ENCODE measurements around the gene THADA. TPM values are rescaled to one million over a fixed set of nuclear protein-coding genes. Genes with fewer than 3 reads are reported as not detected.
A peak's percentile ranks its signal among the peaks of the same experiment; 100 is the strongest.

Gene THADA
- total RNA-seq, 1 donor from 2014 or later, result 50.6 TPM

- no peaks in the 10 kb centered on the region for H3K36me3 ChIP-seq (ENCODE audit: control insufficient read depth in 3 of 3, insufficient read depth in 3 of 3, low read length in 3 of 3)
- no peaks in the 10 kb centered on the region for H3K27me3 ChIP-seq (ENCODE audit: control insufficient read depth in 3 of 3, insufficient read depth in 3 of 3, low read length in 3 of 3)
Measured at GRCh38 chr2:43488737-43489136, 107.1 kb downstream of the THADA start.

GRCh38 chr2:43486603-43487002, 109.2 kb downstream of the THADA start:
- Histone ChIP-seq H3K9ac (ENCODE audit: low read depth in 1 of 3, low read length in 3 of 3) (no peak overlapping the region), H3K36me3 (ENCODE audit: control insufficient read depth in 3 of 3, insufficient read depth in 3 of 3, low read length in 3 of 3) (no peaks in the 10 kb centered on the region), H3K4me3 (ENCODE audit: low read length in 3 of 3) (no peak overlapping the region), H3K27ac (ENCODE audit: low read depth, low read length) (peak overlapping the region; percentile 65), H3K9me3 (ENCODE audit: control insufficient read depth in 3 of 3, low read length in 3 of 3) (no peaks in the 10 kb centered on the region), H3K27me3 (ENCODE audit: control insufficient read depth in 3 of 3, insufficient read depth in 3 of 3, low read length in 3 of 3) (no peaks in the 10 kb centered on the region), H3K4me1 (ENCODE audit: control insufficient read depth in 3 of 3, insufficient read depth in 3 of 3, low read length in 3 of 3) (peaks cover 11 to 16% (median 12%) of the 10 kb centered on the region in 3 donors)

More at GRCh38 chr2:43488737-43489136, 107.1 kb downstream of the THADA start:
- Histone ChIP-seq H3K9ac (ENCODE audit: low read depth in 1 of 3, low read length in 3 of 3) (no peak overlapping the region), H3K4me1 (ENCODE audit: control insufficient read depth in 3 of 3, insufficient read depth in 3 of 3, low read length in 3 of 3) (peaks cover 0 to 5% (median 3%) of the 10 kb centered on the region in 3 donors), H3K4me3 (ENCODE audit: low read length in 3 of 3) (no peak overlapping the region), H3K27ac (ENCODE audit: low read depth, low read length) (no peak overlapping the region), H3K9me3 (ENCODE audit: control insufficient read depth in 3 of 3, low read length in 3 of 3) (no peaks in the 10 kb centered on the region)

- H3K4me3 ChIP-seq (ENCODE audit: low read length in 3 of 3), result no peak overlapping the region
- H3K9me3 ChIP-seq (ENCODE audit: control insufficient read depth in 3 of 3, low read length in 3 of 3), result no peaks in the 10 kb centered on the region
- H3K27ac ChIP-seq (ENCODE audit: low read depth, low read length), result no peak overlapping the region
- peaks cover 11 to 16% (median 12%) of the 10 kb centered on the region in 3 donors for H3K4me1 ChIP-seq (ENCODE audit: control insufficient read depth in 3 of 3, insufficient read depth in 3 of 3, low read length in 3 of 3)
- H3K9ac ChIP-seq (ENCODE audit: low read depth in 1 of 3, low read length in 3 of 3), result peak overlapping the region in 1 of 3 donors; percentile 7
- H3K27me3 ChIP-seq (ENCODE audit: control insufficient read depth in 3 of 3, insufficient read depth in 3 of 3, low read length in 3 of 3), result no peaks in the 10 kb centered on the region
- H3K36me3 ChIP-seq (ENCODE audit: control insufficient read depth in 3 of 3, insufficient read depth in 3 of 3, low read length in 3 of 3), result no peaks in the 10 kb centered on the region
Measured at GRCh38 chr2:43484323-43484930, 111.4 kb downstream of the THADA start.

- peak overlapping the region; percentile 34 to 60 (median 51) for H3K9ac ChIP-seq (ENCODE audit: low read depth in 1 of 3, low read length in 3 of 3)
- peaks cover 11 to 19% (median 12%) of the 10 kb centered on the region in 3 donors for H3K4me1 ChIP-seq (ENCODE audit: control insufficient read depth in 3 of 3, insufficient read depth in 3 of 3, low read length in 3 of 3)
- H3K27ac ChIP-seq (ENCODE audit: low read depth, low read length), result peak overlapping the region; percentile 45
- H3K4me3 ChIP-seq (ENCODE audit: low read length in 3 of 3), result peak overlapping the region in 1 of 3 donors; percentile 15
- H3K27me3 ChIP-seq (ENCODE audit: control insufficient read depth in 3 of 3, insufficient read depth in 3 of 3, low read length in 3 of 3), result no peaks in the 10 kb centered on the region
- no peaks in the 10 kb centered on the region for H3K36me3 ChIP-seq (ENCODE audit: control insufficient read depth in 3 of 3, insufficient read depth in 3 of 3, low read length in 3 of 3)
- no peaks in the 10 kb centered on the region for H3K9me3 ChIP-seq (ENCODE audit: control insufficient read depth in 3 of 3, low read length in 3 of 3)
Measured at GRCh38 chr2:43482961-43483360, 112.9 kb downstream of the THADA start.

- no peaks in the 10 kb centered on the region for H3K27me3 ChIP-seq (ENCODE audit: control insufficient read depth in 3 of 3, insufficient read depth in 3 of 3, low read length in 3 of 3)
- H3K36me3 ChIP-seq (ENCODE audit: control insufficient read depth in 3 of 3, insufficient read depth in 3 of 3, low read length in 3 of 3), result no peaks in the 10 kb centered on the region
- H3K4me1 ChIP-seq (ENCODE audit: control insufficient read depth in 3 of 3, insufficient read depth in 3 of 3, low read length in 3 of 3), result peaks cover 11 to 19% (median 12%) of the 10 kb centered on the region in 3 donors
- H3K27ac ChIP-seq (ENCODE audit: low read depth, low read length), result no peak overlapping the region
- no peak overlapping the region for H3K4me3 ChIP-seq (ENCODE audit: low read length in 3 of 3)
- H3K9ac ChIP-seq (ENCODE audit: low read depth in 1 of 3, low read length in 3 of 3), result no peak overlapping the region
- no peaks in the 10 kb centered on the region for H3K9me3 ChIP-seq (ENCODE audit: control insufficient read depth in 3 of 3, low read length in 3 of 3)
Measured at GRCh38 chr2:43481927-43482542, 113.8 kb downstream of the THADA start.

- no peak overlapping the region for H3K4me3 ChIP-seq (ENCODE audit: low read length in 3 of 3)
- H3K36me3 ChIP-seq (ENCODE audit: control insufficient read depth in 3 of 3, insufficient read depth in 3 of 3, low read length in 3 of 3), result no peaks in the 10 kb centered on the region
- H3K9ac ChIP-seq (ENCODE audit: low read depth in 1 of 3, low read length in 3 of 3), result no peak overlapping the region
- H3K27me3 ChIP-seq (ENCODE audit: control insufficient read depth in 3 of 3, insufficient read depth in 3 of 3, low read length in 3 of 3), result no peaks in the 10 kb centered on the region
- peaks cover 11 to 14% (median 12%) of the 10 kb centered on the region in 3 donors for H3K4me1 ChIP-seq (ENCODE audit: control insufficient read depth in 3 of 3, insufficient read depth in 3 of 3, low read length in 3 of 3)
- H3K27ac ChIP-seq (ENCODE audit: low read depth, low read length), result no peak overlapping the region
- no peaks in the 10 kb centered on the region for H3K9me3 ChIP-seq (ENCODE audit: control insufficient read depth in 3 of 3, low read length in 3 of 3)
Measured at GRCh38 chr2:43480874-43481273, 115.0 kb downstream of the THADA start.

GRCh38 chr2:43478412-43479086, 117.3 kb downstream of the THADA start:
- Histone ChIP-seq H3K9me3 (ENCODE audit: control insufficient read depth in 3 of 3, low read length in 3 of 3) (no peaks in the 10 kb centered on the region), H3K27me3 (ENCODE audit: control insufficient read depth in 3 of 3, insufficient read depth in 3 of 3, low read length in 3 of 3) (no peaks in the 10 kb centered on the region), H3K4me1 (ENCODE audit: control insufficient read depth in 3 of 3, insufficient read depth in 3 of 3, low read length in 3 of 3) (peaks cover 8 to 14% (median 12%) of the 10 kb centered on the region in 3 donors), H3K4me3 (ENCODE audit: low read length in 3 of 3) (no peak overlapping the region), H3K9ac (ENCODE audit: low read depth in 1 of 3, low read length in 3 of 3) (no peak overlapping the region), H3K27ac (ENCODE audit: low read depth, low read length) (no peak overlapping the region), H3K36me3 (ENCODE audit: control insufficient read depth in 3 of 3, insufficient read depth in 3 of 3, low read length in 3 of 3) (no peaks in the 10 kb centered on the region)

GRCh38 chr2:43475922-43476321, 119.9 kb downstream of the THADA start:
- no peaks in the 10 kb centered on the region for H3K9me3 ChIP-seq (ENCODE audit: control insufficient read depth in 3 of 3, low read length in 3 of 3)
- H3K4me1 ChIP-seq (ENCODE audit: control insufficient read depth in 3 of 3, insufficient read depth in 3 of 3, low read length in 3 of 3), result peaks cover 0 to 3% (median 0%) of the 10 kb centered on the region in 3 donors
- no peak overlapping the region for H3K27ac ChIP-seq (ENCODE audit: low read depth, low read length)
- H3K9ac ChIP-seq (ENCODE audit: low read depth in 1 of 3, low read length in 3 of 3), result no peak overlapping the region
- no peak overlapping the region for H3K4me3 ChIP-seq (ENCODE audit: low read length in 3 of 3)
- H3K27me3 ChIP-seq (ENCODE audit: control insufficient read depth in 3 of 3, insufficient read depth in 3 of 3, low read length in 3 of 3), result no peaks in the 10 kb centered on the region
- H3K36me3 ChIP-seq (ENCODE audit: control insufficient read depth in 3 of 3, insufficient read depth in 3 of 3, low read length in 3 of 3), result no peaks in the 10 kb centered on the region

- peaks cover 0 to 3% (median 0%) of the 10 kb centered on the region in 3 donors for H3K4me1 ChIP-seq (ENCODE audit: control insufficient read depth in 3 of 3, insufficient read depth in 3 of 3, low read length in 3 of 3)
- H3K9ac ChIP-seq (ENCODE audit: low read depth in 1 of 3, low read length in 3 of 3), result no peak overlapping the region
- no peaks in the 10 kb centered on the region for H3K9me3 ChIP-seq (ENCODE audit: control insufficient read depth in 3 of 3, low read length in 3 of 3)
- no peak overlapping the region for H3K27ac ChIP-seq (ENCODE audit: low read depth, low read length)
- H3K36me3 ChIP-seq (ENCODE audit: control insufficient read depth in 3 of 3, insufficient read depth in 3 of 3, low read length in 3 of 3), result no peaks in the 10 kb centered on the region
- no peak overlapping the region for H3K4me3 ChIP-seq (ENCODE audit: low read length in 3 of 3)
- no peaks in the 10 kb centered on the region for H3K27me3 ChIP-seq (ENCODE audit: control insufficient read depth in 3 of 3, insufficient read depth in 3 of 3, low read length in 3 of 3)
Measured at GRCh38 chr2:43475137-43475846, 120.5 kb downstream of the THADA start.

Data from skeletal muscle tissue (tissue), 4 donors.